Measurements from ENCODE around the gene HTR4.
"Not testable (repeated sequence)": the region's sequence is repeated elsewhere in the genome, so short reads cannot be mapped to it uniquely, and the experiment has no call there.

Gene HTR4

DNA sequence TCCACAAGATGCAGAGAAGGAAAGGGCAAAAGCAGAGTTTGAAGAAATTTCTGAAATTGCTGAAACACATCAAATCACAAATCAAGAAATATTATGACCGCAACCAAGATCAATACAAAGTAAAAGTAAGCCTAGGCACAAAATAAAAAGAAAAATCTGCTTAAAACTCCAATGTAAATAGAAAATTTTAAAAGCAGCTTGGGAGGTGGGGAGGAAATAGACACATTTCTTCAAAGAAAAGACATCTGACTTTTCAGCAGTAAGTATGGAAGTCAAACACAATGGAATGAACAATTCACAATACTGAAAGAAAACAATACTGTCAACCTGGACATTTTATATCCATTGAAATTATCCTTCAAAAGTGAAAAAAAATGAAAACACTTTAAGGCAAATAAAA is 55.1 kb downstream of the HTR4 start:
- DNase-seq: no peak

DNA sequence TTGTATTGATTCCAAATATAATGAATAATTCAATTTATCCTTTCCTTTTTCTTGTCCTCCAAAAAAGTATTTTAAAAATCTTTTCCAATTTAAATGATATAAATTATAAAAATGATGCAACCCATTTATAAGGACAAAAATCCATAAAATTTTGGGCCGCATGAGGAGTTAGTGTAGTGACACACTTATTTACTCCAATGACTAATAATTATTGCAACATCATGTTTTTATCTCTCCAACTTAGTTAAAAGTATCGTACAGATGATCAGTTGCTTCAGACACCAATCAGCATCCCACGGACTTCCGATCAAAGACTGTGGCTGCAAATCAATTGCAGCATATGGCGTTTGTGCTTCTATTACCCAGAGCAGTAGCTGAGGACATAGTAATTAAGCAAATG is 58.6 kb downstream of the HTR4 start:
- DNase-seq: no peak

DNA sequence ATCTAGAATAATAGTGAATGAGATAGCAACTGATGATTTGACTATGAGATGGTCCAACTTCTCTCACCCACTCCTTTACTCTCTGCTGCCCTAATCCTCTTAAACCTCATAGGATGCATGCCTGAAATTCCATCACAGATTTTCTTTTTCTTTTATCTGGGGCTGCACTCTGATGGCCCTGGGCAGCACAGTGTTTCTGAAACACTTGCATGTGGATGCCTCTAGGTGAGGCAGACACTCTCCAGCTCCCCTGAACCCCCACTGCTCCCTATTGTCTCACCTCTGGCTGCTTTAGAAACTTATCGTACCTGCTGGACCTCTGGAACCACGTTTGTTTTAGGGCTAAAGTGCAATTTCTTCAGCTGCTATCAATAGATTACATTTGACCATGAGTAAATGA is 67.5 kb downstream of the HTR4 start:
- no peak for DNase-seq

DNA sequence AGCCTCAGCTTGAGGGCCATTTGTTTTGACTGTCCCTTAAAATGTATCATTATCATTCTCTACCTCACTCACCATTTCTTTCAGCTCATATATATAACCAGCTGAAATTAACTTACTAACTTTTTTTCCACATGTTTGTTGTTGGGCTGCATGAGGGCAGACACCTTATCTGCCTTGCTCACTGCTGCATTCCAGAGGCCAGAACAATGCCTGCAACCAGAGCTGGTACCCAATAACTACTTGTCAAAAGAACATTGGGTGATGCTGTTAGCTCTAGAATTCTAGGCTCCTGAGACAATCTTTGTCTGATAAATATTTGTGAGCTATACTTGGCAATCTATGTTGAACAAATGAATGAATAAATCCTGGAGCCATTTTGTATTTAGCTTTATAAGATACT is 68.3 kb downstream of the HTR4 start:
- DNase-seq: no peak

DNA sequence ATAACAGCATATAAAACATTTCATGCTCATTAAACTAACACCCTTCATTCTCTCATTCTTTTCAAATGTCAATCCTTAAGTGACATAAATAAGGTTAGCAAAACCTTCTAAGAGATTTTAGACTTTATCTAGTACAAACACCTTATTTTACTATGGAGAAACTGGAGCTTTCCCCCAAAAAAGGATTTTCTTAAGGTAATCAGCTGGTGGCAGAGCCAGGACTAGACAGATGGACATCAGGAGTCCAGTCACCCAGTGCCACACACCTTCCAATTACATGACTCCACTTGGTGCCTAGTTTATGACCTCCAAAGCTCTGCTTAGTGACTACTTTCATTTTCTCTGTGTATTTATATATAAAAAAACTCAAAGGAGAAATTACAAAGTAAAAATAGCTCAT is 70.2 kb downstream of the HTR4 start:
- no peak for DNase-seq

DNA sequence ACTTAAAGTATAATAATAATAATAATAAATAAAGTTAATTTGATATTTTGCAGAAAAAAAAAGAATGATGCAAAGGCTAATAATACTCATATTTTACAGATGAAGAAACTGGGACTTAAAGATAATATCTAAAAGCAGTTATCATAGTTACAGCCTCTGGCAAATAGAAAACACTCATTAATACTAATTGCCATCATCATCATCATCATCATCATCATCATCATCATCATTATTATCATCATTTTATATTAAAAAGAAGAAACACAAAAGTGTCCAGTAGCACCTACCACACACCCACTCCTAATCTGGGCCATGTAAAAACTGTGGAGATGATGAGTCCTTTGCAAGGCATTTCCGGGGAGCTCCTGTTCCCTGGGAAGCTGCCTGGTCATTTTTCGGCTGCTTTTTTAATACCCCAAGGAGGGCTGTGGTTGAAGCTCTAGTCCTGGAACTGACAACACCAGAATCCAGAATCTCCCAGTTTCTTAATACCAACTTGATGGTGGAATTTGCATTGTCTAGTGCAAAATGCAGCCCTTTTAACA is 70.8 kb downstream of the HTR4 start:
- DNase-seq: no peak

DNA sequence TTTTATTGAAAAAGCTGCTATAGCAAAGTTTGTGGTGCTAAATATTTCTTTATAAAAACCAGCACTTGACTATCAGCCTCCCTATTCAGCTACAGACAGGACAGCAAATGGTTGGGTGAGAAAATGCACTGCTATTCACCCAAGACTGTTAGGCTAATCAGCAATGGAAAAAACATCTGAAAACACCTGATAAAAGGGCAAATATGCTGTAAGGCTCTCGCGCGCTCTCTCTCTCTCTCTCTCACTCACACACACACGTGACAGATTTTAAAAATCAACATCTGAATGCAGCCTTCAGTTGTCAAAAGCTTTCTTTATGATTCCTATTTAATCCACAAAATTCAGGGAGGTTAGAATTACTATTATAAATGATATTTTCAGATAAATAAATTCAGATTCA is 80.2 kb downstream of the HTR4 start:
- DNase-seq: no peak

DNA sequence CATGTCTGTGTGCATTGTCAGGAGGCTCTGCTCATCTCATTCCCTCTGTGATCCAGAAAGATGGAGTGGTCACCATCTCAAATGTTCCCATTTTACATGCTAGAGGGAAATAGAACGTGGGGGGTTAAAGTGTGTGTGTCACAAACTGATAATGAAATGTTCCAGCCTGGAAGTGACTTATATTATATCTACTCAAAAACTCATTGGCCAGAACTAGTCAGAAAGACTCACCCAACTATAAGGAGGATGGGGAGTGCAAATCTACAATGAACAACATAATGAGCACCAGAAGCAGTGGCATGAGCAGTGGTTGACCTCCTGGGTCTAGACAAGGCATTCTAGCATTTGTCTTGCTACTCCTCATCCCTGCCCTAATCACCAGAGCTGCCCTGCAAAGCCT is 81.0 kb downstream of the HTR4 start:
- DNase-seq: no peak

DNA sequence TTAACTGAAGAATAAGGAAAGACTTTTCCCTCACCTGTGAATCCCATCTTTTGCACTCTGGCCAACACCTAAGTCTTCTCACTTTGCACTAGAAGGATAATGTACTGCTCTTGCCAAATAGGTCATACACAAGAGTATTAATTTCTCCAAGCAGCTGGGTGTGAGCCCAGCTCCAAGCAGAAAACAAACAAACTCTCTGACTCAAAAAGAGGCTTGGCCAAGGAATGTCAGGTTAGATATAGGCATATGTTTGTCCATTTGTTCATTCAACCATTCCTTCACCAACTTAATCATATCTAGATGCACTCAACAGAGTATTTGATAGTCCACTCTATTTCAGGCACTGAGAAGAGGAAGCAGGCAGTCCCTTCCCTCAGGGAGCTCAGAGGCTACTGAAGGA is 84.4 kb downstream of the HTR4 start:
- DNase-seq: no peak

DNA sequence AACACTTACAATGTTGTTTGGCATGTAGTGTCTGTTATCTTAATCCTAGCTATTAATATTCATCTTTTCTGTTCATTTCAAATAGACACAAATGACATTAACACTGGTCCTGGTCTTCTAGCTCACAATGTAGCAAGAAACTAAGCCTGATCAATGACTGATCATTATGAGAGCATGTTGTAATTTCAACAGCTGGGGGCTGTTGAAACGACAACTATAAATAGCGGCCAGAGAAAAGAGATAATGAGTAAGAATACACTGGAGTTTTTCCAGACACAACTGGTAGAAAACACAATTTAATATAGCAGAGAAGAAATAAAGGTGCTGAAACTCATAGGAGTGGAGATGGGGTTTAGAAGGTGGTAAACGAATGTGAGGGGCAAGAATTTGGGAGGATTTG is 89.2 kb downstream of the HTR4 start:
- no peak for DNase-seq

DNA sequence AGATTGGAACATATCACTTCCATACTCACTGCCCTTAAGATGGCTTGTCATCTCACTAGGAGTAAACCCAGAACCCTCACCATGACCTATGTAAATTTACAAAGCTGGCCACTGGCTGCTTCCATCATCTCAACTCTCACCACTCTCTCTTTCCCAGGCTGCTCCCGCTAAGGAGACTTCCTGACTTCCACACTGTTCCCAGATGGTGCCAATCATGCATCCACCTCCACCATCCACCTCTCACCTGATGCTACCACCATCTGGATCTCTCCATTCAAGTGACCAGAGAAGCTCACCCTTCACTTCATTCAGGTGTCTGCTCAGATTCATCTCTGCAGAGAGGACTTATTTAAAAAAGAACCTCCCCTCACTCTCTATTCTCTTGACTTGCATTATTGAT is 91.3 kb downstream of the HTR4 start:
- no peak for DNase-seq

DNA sequence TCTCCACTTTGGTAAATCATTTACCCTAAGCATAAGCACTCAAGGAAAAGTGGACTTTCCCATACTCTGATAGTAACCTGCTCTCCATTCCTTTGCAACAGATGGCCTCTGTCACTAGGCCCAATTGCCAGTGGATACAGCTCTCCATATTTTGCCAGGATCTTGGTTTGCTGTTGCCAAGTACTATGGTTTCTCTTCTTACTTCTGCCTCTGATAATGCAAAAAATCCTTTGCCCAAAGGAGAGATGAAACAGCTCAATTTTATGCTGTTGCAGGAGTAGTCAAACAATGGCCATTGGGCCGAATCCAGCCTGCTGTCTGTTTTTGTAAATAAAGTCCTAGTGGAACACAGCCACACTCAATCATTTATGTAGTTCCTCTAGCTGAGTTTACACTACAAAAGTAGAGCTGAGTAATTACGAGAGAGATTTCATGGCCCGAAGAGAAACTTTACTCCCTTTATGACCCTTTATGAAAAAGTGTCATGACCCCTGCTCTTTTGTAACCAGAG is 92.5 kb downstream of the HTR4 start:
- no peak for DNase-seq

DNA sequence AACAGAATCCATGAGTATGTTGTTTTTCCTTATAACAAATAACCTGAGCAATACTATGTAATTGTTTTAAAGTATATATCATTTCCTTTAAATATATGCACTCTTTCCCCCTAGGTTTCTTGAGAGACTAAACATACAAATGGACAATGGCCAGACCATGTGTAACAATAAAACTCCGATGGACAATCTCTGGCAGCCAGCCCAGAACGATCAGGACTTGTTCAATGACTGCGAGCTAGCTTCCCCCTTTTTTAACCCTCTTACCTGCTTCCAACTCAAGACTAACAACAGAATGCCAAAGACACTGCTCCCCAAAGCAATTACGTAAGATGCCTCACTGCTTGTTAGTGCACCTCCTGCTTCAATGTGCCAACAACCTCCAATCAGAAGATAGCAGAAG is 94.9 kb downstream of the HTR4 start:
- DNase-seq: no peak

DNA sequence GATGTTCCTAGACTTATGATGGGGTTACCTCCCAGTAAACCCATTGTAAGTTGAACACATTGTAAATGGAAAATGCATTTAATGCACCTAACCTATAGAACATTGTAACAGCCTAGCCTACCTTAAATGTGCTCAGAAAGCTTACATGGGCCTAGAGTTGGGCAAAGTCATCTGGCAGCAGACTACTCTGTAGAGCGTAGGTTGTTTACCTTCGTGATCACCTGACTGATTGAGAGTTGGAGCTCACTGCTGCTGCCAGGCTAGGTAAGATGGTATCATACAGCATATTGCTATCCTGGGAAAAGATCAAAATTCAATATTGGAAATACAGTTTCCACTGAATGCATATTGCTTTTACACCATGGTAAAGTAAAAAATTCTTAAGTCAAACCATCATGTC is 95.4 kb downstream of the HTR4 start:
- DNase-seq: no peak

DNA sequence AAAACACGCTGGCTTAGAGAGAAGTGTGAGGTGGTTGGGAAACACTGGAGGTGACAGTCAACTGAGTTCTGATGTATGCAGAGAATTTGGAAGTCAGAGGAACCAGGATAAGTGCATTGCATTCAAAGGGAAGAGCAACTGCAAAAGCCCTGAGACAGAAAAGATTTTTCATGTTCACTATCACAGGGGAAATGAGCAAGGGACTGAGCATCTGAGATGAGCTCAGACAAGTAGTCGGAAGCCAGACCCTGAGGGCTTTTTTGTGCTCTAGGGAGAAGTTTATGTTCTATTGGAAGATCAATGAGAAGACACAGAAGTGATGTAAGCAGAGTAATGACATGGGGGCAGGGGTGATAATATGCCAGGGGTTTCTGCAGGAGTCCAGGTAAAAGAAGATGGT is 97.5 kb downstream of the HTR4 start:
- DNase-seq: no peak

DNA sequence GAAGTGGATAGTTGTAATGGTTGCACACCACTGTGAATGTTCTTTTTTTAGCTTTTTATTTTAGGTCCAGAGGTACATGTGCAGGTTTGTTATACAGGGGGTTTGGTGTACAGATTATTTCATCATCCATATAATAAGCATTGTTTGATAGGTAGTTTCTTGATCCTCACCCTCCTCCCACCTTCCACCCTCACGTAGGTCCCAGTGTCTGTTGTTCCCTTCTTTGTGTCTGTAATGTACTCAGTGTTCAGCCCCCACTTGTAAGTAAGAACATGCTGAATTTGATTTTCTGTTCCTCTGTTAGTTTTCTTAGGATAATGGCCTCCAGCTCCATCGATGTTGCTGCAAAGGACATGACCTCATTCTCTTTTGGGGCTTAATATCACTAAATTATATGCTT is 99.7 kb downstream of the HTR4 start:
- no peak for DNase-seq

DNA sequence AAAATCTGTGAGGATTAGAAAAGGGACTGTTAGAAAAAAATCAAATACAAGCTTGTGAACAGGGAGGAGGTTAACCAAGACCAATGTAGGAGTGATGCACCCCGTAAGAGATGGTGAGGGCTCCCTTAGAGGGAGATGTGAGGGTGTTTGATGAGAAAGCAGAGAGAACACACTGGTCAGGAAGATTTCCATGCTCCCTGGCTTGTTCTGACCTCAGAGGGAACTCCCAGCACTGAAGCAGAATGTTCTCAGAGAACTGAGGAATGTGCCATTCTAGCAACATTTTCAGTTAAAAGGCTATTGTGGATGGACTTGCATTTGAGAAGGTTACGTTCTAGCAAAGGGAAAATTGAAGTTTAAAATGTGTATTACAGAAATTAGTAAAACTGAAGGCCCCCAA is 110.6 kb downstream of the HTR4 start:
- DNase-seq: no peak

DNA sequence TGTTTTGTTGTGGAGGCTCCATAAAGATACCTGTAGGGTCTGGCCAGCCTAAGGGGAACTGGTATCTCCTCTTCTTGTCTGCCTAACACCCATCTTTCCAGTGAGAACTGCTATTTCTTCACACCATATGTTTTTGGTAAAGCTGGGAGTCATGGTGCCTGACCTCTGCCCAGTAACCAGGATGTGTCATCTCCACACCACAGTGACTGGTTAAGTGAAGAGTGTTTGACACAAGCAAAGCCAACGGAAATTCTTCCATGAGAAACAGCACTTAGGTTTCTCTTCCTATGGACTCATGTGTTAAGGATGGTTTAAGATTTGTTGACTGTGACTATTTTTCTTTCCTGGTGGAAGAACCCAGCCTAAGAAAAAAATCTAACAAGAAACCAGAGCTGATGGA is 111.5 kb downstream of the HTR4 start:
- no peak for DNase-seq

DNA sequence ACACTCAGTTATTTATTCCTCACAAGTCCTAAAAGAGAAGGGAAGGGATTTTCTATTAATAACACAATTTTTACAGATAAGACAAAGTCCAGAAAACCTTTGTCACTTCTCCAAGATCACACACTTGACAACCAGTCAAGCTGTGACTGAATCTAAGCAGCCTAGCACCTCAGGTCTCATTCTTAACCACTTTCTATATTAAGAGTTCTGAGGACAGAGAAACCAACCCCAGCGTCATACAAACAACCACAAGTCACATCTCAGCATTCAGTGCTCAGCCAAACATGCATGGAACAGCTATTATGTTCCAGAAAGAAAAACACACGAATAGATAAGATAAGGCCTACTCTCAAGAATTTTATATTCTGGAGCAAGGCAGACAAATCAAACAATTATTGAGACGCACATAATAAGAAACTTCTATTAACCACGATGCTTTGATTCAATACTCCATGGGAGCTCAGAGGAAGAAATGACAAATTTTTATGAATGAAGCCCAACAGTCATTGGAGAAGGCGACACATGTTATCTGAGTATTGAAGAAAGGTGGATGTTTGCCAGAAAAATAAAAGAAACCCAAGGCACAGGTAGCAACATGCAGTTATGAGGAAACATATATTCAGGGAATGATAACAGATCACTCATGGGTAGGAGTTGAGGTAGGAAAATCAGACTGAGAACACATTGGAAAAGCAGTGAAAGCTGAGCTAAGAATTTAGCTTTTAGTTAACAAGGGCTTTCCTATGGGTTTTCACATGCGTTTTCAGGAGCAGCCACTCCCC is 113.1 kb downstream of the HTR4 start:
- DNase-seq: no peak

DNA sequence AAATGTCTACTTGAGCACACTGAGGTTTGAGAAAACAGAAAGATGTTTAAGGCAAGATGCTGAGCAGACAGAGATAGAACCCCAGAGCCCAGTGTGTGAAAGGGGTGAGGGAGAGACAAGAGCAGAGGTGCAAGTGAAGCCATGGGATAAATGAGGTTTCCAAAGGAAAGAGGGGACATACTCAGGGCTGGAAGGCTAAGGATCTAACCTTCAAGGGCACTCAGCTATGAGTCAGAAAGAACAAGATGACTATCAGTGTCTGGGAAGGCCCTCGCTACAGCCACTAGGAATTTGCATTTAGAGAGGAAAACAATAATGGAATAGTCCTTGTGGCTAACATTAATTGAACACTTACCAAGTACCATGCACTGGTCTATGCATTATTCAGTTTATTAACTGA is 113.7 kb downstream of the HTR4 start:
- DNase-seq: no peak

DNA sequence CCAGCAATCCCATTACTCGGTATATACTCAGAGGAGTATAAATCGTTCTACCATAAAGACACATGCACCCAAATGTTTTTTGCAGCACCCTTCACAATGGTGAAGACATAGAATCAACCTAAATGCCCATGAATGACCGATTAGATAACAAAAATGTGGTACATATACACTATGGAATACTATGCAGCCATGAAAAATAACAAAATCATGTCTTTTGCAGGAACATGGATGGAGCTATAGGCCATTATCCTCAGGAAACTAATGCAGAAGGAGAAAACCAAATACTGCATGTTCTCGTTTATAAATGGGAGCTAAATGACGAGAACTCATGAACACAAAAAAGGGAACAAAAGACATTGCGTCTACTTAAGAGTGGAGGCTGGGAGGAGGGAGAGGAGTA is 114.5 kb downstream of the HTR4 start:
- DNase-seq: no peak

DNA sequence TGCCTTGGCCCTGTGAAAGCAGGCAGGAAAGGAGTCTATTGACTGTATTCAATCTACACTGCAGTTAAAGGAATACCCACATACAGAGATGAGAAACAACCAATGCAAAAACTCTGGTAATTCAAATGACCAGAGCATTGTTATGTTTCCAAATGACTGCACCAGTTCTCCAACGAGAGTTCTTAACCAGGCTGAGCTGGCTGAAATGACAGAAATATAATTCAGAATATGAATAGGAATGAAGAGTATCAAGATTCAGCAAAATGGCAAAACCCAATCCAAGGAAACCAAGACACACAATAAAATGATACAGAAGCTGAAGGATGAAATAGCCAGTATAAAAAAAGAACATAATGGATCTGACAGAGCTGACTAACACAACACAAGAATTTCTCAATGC is 119.1 kb downstream of the HTR4 start:
- DNase-seq: no peak

DNA sequence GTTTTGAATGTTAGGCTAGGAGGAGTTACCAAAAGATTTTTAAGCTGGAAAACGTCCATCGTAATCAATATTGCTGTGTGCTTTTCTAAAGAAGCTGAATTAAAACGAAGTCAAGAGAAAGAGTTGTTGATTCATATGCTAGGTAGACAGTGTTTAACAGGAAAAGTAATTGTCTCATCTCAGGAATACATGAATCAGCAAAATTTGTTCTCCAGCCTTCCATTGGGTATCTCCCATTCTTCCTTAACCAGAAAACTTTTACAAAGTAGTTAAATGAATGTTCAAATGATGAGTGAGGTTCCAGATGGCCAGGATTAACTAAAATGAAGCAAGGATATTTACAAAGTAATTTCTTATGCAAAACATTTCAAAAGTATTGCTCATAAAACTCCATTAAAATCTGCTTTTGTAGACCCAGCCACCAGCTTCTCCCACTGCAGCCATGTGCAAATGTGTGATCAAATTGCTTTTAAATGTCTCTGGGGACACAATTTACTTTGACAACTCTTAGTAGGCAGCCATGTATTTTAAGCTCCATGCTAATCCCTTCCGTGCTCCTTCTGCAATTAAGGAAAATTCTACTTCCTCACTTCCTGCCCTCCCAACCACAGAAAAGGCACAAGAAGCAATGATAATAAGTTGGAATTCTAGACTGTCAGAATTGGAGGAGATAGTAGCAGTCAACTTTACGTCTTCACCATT is 121.2 kb downstream of the HTR4 start:
- no peak for DNase-seq

DNA sequence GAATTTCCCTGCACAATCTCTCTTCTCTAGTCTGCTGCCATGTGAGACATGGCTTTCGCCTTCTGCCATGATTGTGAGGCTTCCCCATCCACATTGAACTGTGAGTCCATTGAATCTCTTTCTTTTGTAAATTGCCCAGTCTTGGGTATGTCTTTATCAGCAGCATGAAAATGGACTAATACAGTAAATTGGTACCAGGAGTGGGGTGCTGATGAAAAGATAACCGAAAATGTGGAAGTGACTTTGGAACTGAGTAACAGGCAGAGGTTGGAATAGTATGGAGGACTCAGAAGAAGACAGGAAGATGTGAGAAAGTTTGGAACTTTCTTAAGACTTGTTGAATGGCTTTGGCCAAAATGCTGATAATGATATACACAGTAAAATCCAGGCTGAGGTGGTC is 124.9 kb downstream of the HTR4 start:
- not testable (repeated sequence) for DNase-seq

All from DMS79 (cell line).